Activated naive CD8-positive, alpha-beta T cell treated with anti-CD3 and anti-CD28 coated beads for 36 hours (primary cell): Measurements from ENCODE around the gene PDK1. TPM values are rescaled to one million over a fixed set of nuclear protein-coding genes. Genes with fewer than 3 reads are reported as not detected.
A peak's percentile ranks its signal among the peaks of the same experiment; 100 is the strongest.

Source experiments
- DNase-seq: peaks from one replicate; pipeline ENCODE4 v3.0.0; 2021
- H3K27ac Mint-ChIP-seq: one replicate; pipeline ENCODE4 v1.8.0; 2022; ENCODE audit warnings: mild to moderate bottlenecking, moderate library complexity, mixed read lengths
- H3K27me3 Mint-ChIP-seq: one replicate; pipeline ENCODE4 v1.8.0; 2022; ENCODE audit warnings: mild to moderate bottlenecking, mixed read lengths
- H3K36me3 Mint-ChIP-seq: one replicate; pipeline ENCODE4 v1.8.0; 2021; ENCODE audit warnings: mild to moderate bottlenecking, mixed read lengths
- H3K4me1 Mint-ChIP-seq: one replicate; pipeline ENCODE4 v1.8.0; 2021; ENCODE audit warnings: mixed read lengths
- H3K4me3 Mint-ChIP-seq: one replicate; pipeline ENCODE4 v1.8.0; 2022; ENCODE audit warnings: mild to moderate bottlenecking, moderate library complexity, mixed read lengths
- H3K9me3 Mint-ChIP-seq: one replicate; pipeline ENCODE4 v1.8.0; 2022; ENCODE audit warnings: mixed read lengths
- total RNA-seq, 2 experiments: library from RNA; stranded (reverse); gene quantifications; one replicate each; pipeline ENCODE4 v1.2.3, GENCODE V29; 2021

Gene PDK1
- total RNA-seq, 2 experiments from 2014 or later: 42.2 to 46.6 TPM

DNA sequence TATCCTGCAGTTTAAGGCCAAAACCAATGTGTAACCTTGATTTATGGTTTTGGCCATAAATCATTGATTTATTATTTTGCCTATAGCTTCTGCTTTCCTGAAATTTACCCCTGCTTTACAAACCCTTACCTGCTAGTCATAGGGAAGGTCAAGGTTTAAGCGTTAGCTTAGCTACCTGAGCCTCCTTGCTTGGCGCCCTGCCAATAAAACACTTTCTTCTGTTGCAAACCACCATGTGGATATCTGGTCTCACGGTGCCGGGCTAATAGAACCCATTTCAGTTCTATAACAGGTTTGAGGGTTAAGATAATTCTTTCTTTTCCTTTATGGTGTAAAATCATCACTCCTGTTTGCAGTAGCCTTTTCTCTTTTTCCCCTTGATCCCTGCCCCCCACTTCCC, 72.2 kb downstream of the PDK1 start:
- no peak overlapping the region for H3K27ac Mint-ChIP-seq
- H3K36me3 Mint-ChIP-seq: peaks cover 45% of the 10 kb centered on the region
- H3K27me3 Mint-ChIP-seq: no peaks in the 10 kb centered on the region
- no peaks in the 10 kb centered on the region for H3K4me1 Mint-ChIP-seq
- no peak overlapping the region for H3K4me3 Mint-ChIP-seq
- peaks cover 2% of the 10 kb centered on the region for H3K9me3 Mint-ChIP-seq
- DNase-seq: no peak

DNA sequence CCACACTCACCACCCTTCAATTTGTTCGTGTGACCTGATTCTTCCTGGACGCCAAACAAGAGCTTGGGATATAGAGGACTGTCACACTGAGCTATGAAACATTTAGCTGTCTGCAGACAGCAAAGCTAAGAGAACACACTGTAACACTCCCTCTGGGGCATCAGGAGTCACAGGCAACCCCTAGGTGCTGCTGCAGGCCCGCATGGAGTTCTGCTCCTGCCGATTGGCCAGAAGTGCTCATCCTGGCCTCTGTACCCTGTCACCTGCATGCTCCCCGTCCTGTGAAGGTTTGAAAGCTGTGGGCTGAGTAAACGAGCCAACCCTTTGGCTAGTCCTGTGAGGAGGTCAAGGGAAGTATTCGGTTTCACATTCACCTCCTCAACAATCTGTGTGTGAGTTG, 73.7 kb downstream of the PDK1 start:
- no peaks in the 10 kb centered on the region for H3K4me1 Mint-ChIP-seq
- H3K27me3 Mint-ChIP-seq: no peaks in the 10 kb centered on the region
- DNase-seq: no peak
- H3K27ac Mint-ChIP-seq: no peak overlapping the region
- peaks cover 38% of the 10 kb centered on the region for H3K36me3 Mint-ChIP-seq
- H3K4me3 Mint-ChIP-seq: no peak overlapping the region
- H3K9me3 Mint-ChIP-seq: peaks cover 2% of the 10 kb centered on the region

DNA sequence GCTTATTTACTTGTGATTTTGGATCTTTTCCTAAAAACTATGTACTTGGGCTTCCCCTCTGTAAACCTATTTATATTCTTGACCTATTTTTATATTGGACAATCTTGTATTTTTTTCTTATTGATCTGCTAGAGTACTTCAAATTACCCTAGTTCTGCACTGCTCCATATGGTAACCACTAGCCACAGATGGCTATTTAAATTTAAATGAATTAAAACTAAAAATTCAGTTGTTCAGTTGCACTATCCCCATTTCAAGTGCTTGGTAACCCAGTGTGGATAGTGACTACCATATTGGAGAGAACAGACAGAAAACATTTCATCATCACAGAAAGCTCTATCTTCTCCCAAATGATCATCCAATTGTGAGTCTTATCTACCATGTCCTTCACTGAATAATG, 74.3 kb downstream of the PDK1 start:
- Mint-ChIP-seq H3K27me3 (no peaks in the 10 kb centered on the region), H3K4me1 (no peaks in the 10 kb centered on the region), H3K4me3 (no peak overlapping the region), H3K36me3 (peaks cover 36% of the 10 kb centered on the region), H3K9me3 (peaks cover 2% of the 10 kb centered on the region), H3K27ac (no peak overlapping the region)
- DNase-seq: no peak

DNA sequence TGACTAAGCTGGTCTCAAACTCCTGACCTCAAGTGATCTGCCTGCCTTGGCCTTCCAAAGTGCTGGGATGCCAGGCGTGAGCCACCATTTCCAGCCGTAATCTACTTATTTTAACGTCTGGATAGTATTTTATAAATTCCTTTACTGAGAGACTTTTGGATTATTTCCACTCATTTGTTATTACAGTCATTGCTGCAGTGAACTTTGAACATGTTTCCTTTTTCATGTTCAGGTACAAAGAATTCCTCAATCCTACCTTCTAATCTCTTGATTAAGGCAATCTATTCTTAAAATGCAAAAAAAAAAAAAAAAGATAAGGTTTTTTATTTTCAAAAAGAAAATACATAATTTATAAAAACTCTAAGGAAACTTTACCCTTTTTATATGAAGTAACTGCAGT, 78.6 kb downstream of the PDK1 start:
- Mint-ChIP-seq H3K4me3 (no peak overlapping the region), H3K9me3 (peaks cover 2% of the 10 kb centered on the region), H3K27ac (no peak overlapping the region), H3K27me3 (no peaks in the 10 kb centered on the region), H3K36me3 (peaks cover 12% of the 10 kb centered on the region), H3K4me1 (peaks cover under 1% of the 10 kb centered on the region)
- no peak for DNase-seq

DNA sequence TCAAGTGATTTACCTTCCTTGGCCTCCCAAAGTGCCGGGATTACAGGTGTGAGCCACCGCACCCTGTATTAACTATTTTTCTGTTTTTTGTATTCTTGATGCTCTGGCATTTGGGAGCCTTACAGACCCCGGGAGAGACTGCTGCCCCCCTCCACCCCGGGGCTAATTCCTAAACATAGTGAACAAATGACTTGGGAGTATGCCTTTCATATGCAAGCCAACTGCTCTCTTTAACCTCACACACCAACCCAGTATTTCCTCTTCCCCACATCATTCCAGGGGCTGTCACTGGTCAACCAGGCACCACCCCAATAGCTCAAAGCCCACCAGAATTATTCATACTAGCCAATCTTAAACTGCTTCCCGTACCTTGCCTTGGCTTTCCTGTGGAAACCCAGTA, 79.7 kb downstream of the PDK1 start:
- H3K27me3 Mint-ChIP-seq: no peaks in the 10 kb centered on the region
- no peak overlapping the region for H3K27ac Mint-ChIP-seq
- H3K4me3 Mint-ChIP-seq: no peak overlapping the region
- H3K4me1 Mint-ChIP-seq: peaks cover 10% of the 10 kb centered on the region
- peaks cover 2% of the 10 kb centered on the region for H3K9me3 Mint-ChIP-seq
- DNase-seq: no peak
- H3K36me3 Mint-ChIP-seq: peaks cover 5% of the 10 kb centered on the region

DNA sequence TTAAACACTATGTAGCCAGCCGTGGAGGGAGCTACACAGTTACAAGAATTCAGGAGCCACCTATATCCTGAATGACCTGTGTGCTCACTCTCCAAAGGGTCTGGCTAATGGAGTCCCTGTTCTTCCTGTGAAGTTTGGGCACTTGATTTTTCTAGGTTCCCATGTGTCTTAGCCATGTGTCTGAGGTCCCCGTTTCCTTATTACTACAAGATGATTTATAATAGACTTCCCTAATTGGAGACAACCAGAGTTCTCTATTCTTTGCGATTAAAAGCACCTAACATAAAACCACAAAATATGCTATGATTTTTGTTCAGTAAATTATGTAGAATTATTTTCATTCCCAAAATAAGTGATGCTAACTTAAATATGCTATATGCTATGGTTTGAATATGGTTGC, 83.4 kb downstream of the PDK1 start:
- no peaks in the 10 kb centered on the region for H3K36me3 Mint-ChIP-seq
- no peaks in the 10 kb centered on the region for H3K9me3 Mint-ChIP-seq
- H3K4me3 Mint-ChIP-seq: no peak overlapping the region
- peaks cover 18% of the 10 kb centered on the region for H3K4me1 Mint-ChIP-seq
- no peaks in the 10 kb centered on the region for H3K27me3 Mint-ChIP-seq
- DNase-seq: no peak
- H3K27ac Mint-ChIP-seq: no peak overlapping the region

DNA sequence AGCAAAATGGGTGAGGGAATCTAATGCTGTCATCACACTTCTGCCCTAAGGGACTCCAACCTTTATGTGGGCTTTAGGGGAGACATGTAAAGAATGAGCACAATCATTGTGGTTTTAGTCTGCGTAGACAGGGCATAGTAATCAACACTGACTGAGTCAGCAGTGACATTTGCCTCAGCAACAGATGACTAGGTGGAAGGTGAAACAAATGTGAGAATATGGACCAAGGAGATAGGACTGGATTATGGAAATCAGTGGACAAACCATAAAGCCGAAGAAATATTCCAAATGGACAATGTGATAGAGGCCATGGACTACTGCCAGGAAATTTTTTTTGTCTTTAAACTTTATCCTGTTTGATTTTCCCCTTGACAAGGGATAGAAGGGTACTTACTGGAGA, 83.9 kb downstream of the PDK1 start:
- Mint-ChIP-seq H3K4me3 (no peak overlapping the region), H3K36me3 (no peaks in the 10 kb centered on the region), H3K27me3 (no peaks in the 10 kb centered on the region), H3K4me1 (peaks cover 18% of the 10 kb centered on the region), H3K27ac (no peak overlapping the region), H3K9me3 (no peaks in the 10 kb centered on the region)
- peak; percentile 6 for DNase-seq

DNA sequence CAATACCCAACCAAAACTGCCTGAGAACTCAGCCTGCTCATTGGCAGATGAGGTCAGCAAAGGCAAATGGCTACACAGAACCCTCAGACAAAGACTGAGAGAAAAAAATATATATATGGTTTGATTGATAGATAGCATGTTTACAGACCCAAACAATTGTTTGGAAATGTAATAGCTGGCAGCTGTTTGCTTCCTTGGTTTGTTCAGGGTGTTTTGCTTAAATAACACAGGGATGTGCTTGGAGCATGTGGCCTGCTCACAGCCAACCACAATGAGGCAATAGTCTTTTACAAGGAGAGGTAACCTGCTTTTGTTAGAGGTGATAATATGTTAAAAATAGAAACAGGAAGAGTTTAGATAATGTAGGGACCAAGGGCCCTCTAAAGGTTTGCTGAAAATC, 84.5 kb downstream of the PDK1 start:
- peaks cover 18% of the 10 kb centered on the region for H3K4me1 Mint-ChIP-seq
- H3K4me3 Mint-ChIP-seq: no peak overlapping the region
- no peaks in the 10 kb centered on the region for H3K36me3 Mint-ChIP-seq
- no peaks in the 10 kb centered on the region for H3K9me3 Mint-ChIP-seq
- H3K27me3 Mint-ChIP-seq: no peaks in the 10 kb centered on the region
- no peak overlapping the region for H3K27ac Mint-ChIP-seq
- DNase-seq: no peak

DNA sequence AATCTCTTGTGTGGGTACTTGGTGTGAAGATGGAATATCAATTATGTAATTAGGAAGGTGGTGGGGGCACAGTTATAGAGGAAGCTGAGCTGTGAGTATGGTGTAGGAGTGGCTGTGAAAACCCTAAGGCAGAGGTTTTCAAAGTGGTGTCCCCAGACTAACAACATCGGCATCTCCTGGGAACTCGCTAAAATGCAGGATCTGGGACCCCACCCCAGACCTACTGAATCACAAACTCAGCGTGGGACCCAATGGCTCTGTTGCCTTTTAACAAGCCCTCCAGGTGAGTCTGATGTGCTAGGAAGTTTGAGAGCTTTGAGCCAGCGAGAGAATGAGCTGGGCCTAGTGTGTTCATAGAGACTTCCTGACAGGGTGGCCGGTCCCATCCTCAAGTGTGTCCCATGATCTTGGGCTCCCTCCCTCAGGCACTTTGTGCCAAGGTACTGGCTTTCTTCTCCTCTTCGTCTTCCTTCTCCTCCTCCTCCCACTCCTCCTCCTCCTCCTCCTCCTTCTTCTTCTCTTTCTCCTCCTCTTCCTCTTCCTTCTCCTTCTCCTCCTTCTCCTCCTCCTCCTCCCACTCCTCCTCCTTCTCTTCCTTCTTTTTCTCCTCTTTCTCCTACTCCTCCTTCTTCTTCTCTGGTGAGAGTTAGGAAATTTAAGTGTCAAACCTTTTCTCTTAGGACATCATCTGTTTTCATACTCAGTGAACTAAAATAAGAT, 86.6 kb downstream of the PDK1 start:
- H3K27me3 Mint-ChIP-seq: no peaks in the 10 kb centered on the region
- DNase-seq: no peak
- H3K4me1 Mint-ChIP-seq: peaks cover 18% of the 10 kb centered on the region
- no peak overlapping the region for H3K4me3 Mint-ChIP-seq
- no peak overlapping the region for H3K27ac Mint-ChIP-seq
- peaks cover 2% of the 10 kb centered on the region for H3K36me3 Mint-ChIP-seq
- H3K9me3 Mint-ChIP-seq: no peaks in the 10 kb centered on the region

DNA sequence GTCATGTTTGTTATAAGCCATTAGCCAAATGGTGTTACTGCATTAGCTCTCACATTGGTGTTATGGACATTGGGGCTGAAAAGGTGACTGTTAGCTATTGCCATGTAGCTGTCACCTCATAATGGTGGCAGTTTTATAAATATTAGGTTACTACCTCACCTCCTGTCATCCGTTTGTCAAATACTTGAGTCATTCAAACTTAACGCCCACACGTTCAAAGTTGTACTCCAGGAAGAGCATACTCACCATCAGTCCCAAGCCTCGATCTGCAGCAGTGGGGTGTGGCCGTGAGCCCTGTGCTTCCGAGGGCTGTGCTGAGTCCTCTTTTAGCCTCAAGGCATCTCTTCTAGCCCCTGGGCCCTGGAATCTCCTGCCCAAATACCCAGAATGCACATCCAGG, 87.3 kb downstream of the PDK1 start:
- Mint-ChIP-seq H3K36me3 (peaks cover 9% of the 10 kb centered on the region), H3K27ac (no peak overlapping the region), H3K4me3 (no peak overlapping the region), H3K27me3 (no peaks in the 10 kb centered on the region), H3K4me1 (peaks cover 18% of the 10 kb centered on the region), H3K9me3 (peaks cover 5% of the 10 kb centered on the region)
- DNase-seq: peak; percentile 11

DNA sequence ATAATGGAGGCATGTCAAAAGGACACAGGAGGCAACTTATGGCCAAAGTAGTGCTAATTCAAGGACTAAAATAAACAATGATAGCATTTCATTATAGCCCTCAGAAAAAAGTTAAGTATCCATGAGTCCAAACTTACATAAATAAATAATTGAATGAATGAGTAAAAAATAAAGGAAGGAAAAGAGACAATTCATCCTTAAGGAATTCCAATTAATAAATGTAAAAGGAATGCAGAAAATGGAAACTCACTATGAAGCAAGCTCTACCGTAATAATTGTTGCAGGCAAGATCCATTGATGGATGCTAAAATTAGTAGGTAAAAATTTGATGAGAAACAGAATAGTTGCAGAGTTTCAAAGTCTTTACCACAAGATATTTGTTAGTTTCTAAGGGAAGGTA, 91.5 kb downstream of the PDK1 start:
- DNase-seq: no peak
- no peak overlapping the region for H3K27ac Mint-ChIP-seq
- H3K27me3 Mint-ChIP-seq: no peaks in the 10 kb centered on the region
- H3K4me3 Mint-ChIP-seq: no peak overlapping the region
- peaks cover 23% of the 10 kb centered on the region for H3K9me3 Mint-ChIP-seq
- peaks cover 6% of the 10 kb centered on the region for H3K4me1 Mint-ChIP-seq
- H3K36me3 Mint-ChIP-seq: peaks cover 17% of the 10 kb centered on the region

DNA sequence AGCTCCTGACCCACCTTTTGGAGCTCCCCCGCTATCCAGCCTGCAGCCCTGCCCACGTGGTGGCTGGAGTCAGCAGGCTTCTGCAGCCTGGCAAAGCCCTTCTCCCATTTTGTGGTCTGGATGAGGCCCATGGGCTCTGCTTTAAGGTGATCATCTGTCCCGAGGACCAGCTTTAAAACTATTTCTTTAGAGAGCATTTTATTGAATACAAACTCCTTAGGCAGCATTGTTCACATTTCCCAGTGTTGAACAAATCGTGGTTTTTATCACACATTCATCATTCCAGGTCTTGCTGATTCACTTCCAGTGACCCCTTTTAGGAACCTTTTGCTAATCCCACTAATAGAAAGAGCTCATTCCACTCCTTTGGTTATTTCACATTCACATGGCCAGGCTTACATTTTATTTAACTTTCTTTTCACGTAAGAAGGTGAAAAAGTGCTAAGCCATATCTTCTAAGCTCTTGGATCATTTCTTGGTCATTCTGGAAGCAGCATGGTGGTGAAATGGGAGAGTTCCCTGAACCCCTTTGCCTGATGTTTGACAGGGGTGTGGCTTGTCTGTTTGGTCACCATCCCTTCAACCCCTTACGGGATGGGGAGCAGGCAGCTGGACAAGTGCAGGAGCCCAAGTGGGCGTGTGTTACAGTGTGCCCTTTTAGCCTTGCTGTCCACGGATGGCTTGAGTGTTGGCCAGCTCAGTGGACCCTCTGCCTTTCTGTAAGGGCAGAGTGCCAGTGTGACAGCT, 99.4 kb downstream of the PDK1 start:
- Mint-ChIP-seq H3K27me3 (no peaks in the 10 kb centered on the region), H3K4me3 (no peak overlapping the region), H3K9me3 (peaks cover 42% of the 10 kb centered on the region), H3K36me3 (peaks cover 20% of the 10 kb centered on the region), H3K4me1 (peaks cover 12% of the 10 kb centered on the region), H3K27ac (no peak overlapping the region)
- DNase-seq: no peak

DNA sequence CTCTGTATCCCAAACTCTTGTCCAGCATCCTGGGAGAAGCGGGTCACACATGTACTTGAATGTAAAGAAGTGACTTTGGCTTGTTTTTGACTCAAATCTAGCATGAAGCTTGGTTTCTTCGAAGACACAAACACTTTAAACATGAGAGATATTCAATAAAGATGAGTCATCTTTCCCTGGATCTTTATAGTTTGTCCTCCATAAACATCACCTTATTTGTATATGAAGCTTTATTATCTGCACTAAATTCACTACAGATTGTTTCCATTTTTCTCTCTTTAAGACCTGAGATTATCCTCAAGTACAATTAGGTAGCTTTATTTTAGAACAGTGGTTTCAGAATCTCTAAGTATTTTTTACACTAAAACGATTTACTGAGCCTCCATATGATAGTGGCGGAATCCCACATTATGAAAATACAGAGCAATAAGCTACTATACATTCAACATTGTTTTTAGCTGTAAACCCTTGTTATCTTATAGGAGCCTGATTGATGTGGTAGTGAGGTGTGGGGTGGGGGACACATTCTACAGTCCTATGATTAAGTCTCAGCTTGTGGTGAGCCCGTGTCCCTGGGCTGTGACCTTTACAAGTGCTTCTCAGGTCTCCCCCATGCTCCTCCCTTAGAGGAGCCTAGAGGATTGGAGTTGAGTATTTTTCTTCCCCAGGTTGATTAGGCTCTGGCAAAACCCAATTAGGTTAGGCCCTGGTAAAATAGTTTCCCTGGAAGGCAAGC, 100.1 kb downstream of the PDK1 start:
- H3K36me3 Mint-ChIP-seq: peaks cover 18% of the 10 kb centered on the region
- H3K4me3 Mint-ChIP-seq: no peak overlapping the region
- H3K4me1 Mint-ChIP-seq: peaks cover 12% of the 10 kb centered on the region
- peaks cover 39% of the 10 kb centered on the region for H3K9me3 Mint-ChIP-seq
- no peak overlapping the region for H3K27ac Mint-ChIP-seq
- DNase-seq: peak; percentile 17
- no peaks in the 10 kb centered on the region for H3K27me3 Mint-ChIP-seq
